Ovary (tissue), 9 donors: ENCODE measurements around the gene IL3RA. TPM values are rescaled to one million over a fixed set of nuclear protein-coding genes. Genes with fewer than 3 reads are reported as not detected.
"Not testable (repeated sequence)": the region's sequence is repeated elsewhere in the genome, so short reads cannot be mapped to it uniquely, and the experiment has no call there.

ENCODE experiments used
- DNase-seq, 5 donors: peaks; one replicate each; pipeline ENCODE4 v3.0.0-alpha.2; 2019 to 2020
- H3K27ac ChIP-seq, 2 donors: fragments of 200-600 bp; one replicate each; pipeline versions ENCODE4 v1.5.1 to v1.8.0; 2019 to 2022
- H3K27me3 ChIP-seq: fragments of 200-600 bp; one replicate; pipeline ENCODE4 v1.8.0; 2022
- H3K36me3 ChIP-seq: fragments of 200-600 bp; sonication (generic); one replicate; pipeline ENCODE4 v1.5.1; 2019
- H3K4me1 ChIP-seq: one replicate; pipeline ENCODE4 v1.8.1; 2013; ENCODE audit warnings: mild to moderate bottlenecking, moderate library complexity; ENCODE audit not compliant: insufficient read depth
- H3K4me3 ChIP-seq: fragments of 200-600 bp; sonication (generic); one replicate; pipeline ENCODE4 v1.5.1; 2017
- H3K9me3 ChIP-seq, 2 donors: fragments of 200-600 bp in 1 of 2; sonication (generic) in 1 of 2; one replicate each; pipeline versions ENCODE4 v1.5.1 to v1.8.1; 2013 to 2019; ENCODE audit warnings: mild to moderate bottlenecking in 1 of 2, moderate library complexity in 1 of 2
- EP300 ChIP-seq: sonication (generic); formaldehyde crosslinking; IDR thresholded peaks from one replicate; pipeline ENCODE4 v1.6.1; 2017; ENCODE audit warnings: antibody characterized with exemption
- POLR2A ChIP-seq: fragments of 450-650 bp; IDR thresholded peaks from one replicate; pipeline ENCODE4 v1.6.1; 2017; ENCODE audit warnings: antibody characterized with exemption, mild to moderate bottlenecking, moderate library complexity
- WGBS, 3 donors: extraction: QIAGEN DNeasy Blood & Tissue Kit in 1 of 3; methylation state at CpG; one replicate each; pipeline versions ENCODE4 v1.1.5 to v1.1.7; 2013 to 2017; 5-methylcytosine and 5-hydroxymethylcytosine counted together
- intact Hi-C, 4 donors: fragments of 100-400 bp; cut with DNase I; formaldehyde crosslinking; loops; one replicate each; pipeline versions ENCODE4 v1.11.0 to v1.15.1; 2022 to 2023
- polyA plus RNA-seq, 2 donors: library from polyadenylated mRNA; stranded (reverse); fragments of 200-250 nt in 1 of 2; fragments of 350-450 nt in 1 of 2; fragmentation: Illumina TruSeq in 1 of 2; extraction: RNeasy Lipid Tissue Mini Kit (QIAGEN cat#74804) in 1 of 2; gene quantifications; one replicate each; pipeline ENCODE4 v1.2.3, GENCODE V29; 2013 to 2014
- total RNA-seq, 7 donors: library from RNA; depleted of rRNA in 2 of 7; stranded (reverse); fragments of >200 nt in 2 of 7; fragmentation: NEBNext Ultra II Directional in 3 of 7; extraction: Animal tissue kit (Norgen Biotek cat#: 25700) in 3 of 7; gene quantifications; one replicate each; pipeline versions ENCODE4 v1.1.0 to v1.2.4, GENCODE V29; 2016 to 2023
- TF ChIP-seq, protein P1 (sequence below), 3 donors: fragments of 450-650 bp in 2 of 3; fragments of 200-600 bp in 1 of 3; IDR thresholded peaks; one replicate each; pipeline versions ENCODE4 v1.5.1 to v1.8.0; 2016 to 2022; ENCODE audit warnings: antibody characterized with exemption in 3 of 3, mild to moderate bottlenecking in 1 of 3
- donor health status: DM: no; HTN: no; CAD: no; lungs with moderate emphysema.
- donor health status: DM: no; HTN: no; CAD: no.
- donor health status: Bipolar disorder and iron deficiency.
- donor health status: DM: yes; HTN: yes; CAD: no.
- donor health status: DM: no; HTN: no; CAD: no.
- donor health status: DM: yes; HTN: yes; CAD: no.

IL3RA gene
- total and polyA plus RNA-seq, 9 donors = 0.12 to 5.1 (median 2.0) TPM

DNA sequence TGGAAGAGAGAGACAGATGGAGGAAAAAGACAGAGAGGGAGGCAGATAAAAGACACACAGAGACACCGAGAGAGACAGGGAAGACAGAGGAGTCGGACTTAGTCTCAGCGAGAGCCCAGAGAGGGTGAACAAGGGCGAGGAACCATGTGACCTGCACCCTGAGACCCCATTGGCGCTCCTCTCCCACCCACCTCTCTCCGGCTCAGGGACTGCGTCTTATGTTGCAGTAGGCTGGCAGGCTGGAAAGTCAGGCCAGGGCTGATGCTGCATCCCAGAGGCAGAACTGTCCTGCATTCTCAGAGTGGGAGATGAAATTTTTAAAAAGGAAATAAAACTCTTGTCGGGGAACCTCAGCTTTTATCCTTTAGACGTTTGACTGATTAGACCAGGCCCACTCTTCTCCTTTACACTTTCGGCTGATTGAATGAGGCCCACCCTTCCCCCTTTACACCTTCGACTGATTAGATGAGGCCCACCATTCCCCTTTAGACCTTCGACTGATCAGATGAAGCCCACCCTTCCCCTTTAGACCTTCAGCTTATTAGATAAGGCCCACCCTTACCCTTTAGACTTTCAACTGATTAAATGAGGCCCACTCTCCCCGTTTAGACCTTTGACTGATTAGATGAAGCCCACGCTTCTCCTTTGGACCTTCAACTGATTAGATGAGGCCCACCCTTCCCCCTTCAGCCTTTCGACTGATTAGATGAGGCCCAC is 29.5 kb upstream of the IL3RA start:
- no peaks in the 10 kb centered on the region for H3K4me1 ChIP-seq
- no peak for TF ChIP-seq POLR2A
- TF ChIP-seq EP300 = no peak
- TF ChIP-seq, protein P1, sequence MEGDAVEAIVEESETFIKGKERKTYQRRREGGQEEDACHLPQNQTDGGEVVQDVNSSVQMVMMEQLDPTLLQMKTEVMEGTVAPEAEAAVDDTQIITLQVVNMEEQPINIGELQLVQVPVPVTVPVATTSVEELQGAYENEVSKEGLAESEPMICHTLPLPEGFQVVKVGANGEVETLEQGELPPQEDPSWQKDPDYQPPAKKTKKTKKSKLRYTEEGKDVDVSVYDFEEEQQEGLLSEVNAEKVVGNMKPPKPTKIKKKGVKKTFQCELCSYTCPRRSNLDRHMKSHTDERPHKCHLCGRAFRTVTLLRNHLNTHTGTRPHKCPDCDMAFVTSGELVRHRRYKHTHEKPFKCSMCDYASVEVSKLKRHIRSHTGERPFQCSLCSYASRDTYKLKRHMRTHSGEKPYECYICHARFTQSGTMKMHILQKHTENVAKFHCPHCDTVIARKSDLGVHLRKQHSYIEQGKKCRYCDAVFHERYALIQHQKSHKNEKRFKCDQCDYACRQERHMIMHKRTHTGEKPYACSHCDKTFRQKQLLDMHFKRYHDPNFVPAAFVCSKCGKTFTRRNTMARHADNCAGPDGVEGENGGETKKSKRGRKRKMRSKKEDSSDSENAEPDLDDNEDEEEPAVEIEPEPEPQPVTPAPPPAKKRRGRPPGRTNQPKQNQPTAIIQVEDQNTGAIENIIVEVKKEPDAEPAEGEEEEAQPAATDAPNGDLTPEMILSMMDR (IDR thresholded peaks at IDR 0.05) = no peak
- no peaks in the 10 kb centered on the region for H3K9me3 ChIP-seq
- DNase-seq = no peak
- intact Hi-C loops = no loop called here
- no peak overlapping the region for H3K4me3 ChIP-seq
- no peak overlapping the region for H3K27ac ChIP-seq
- 81 to 89% (median 89%) methylated on average over 15 of the region's 15 CpGs for WGBS, 3 donors
- H3K27me3 ChIP-seq = no peaks in the 10 kb centered on the region
- no peaks in the 10 kb centered on the region for H3K36me3 ChIP-seq

GRCh38 chrX:1307626-1308340 is 28.8 kb upstream of the IL3RA start:
- Histone ChIP-seq H3K27me3 (no peaks in the 10 kb centered on the region), H3K27ac (no peak overlapping the region), H3K9me3 (no peaks in the 10 kb centered on the region), H3K36me3 (no peaks in the 10 kb centered on the region), H3K4me3 (no peak overlapping the region), H3K4me1 (no peaks in the 10 kb centered on the region)
- WGBS, 3 donors = 86 to 90% (median 88%) methylated on average over 10 of the region's 10 CpGs
- intact Hi-C loops = no loop called here
- no peak for TF ChIP-seq POLR2A
- TF ChIP-seq, protein P1 (IDR thresholded peaks at IDR 0.05) = no peak
- no peak for DNase-seq

DNA sequence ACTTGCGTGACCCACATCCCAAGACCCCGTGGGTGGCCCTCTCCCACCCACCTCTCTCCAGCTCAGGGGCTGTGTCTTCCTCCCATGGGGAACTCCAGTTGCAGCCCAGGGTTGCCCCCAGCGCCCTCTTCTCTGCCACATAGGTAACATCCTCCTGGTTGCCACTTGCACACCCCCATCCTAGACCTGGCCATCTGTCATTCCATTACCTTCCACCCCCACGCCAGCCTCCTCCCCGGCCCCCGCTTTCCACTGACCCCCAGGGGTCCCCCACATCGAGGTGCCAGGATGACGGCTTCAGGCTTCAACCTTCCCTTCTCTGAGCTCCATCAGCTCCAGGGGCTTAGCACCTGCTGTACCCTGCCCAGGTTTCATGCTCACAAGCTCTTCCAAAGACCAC is 28.1 kb upstream of the IL3RA start:
- no peaks in the 10 kb centered on the region for H3K27me3 ChIP-seq
- H3K4me1 ChIP-seq = no peaks in the 10 kb centered on the region
- intact Hi-C loops = no loop called here
- H3K36me3 ChIP-seq = no peaks in the 10 kb centered on the region
- WGBS, 3 donors = 86 to 92% (median 90%) methylated on average over 8 of the region's 8 CpGs
- no peak overlapping the region for H3K27ac ChIP-seq
- TF ChIP-seq POLR2A (no peak), EP300 (no peak)
- TF ChIP-seq, protein P1 (IDR thresholded peaks at IDR 0.05) = no peak
- no peak for DNase-seq
- no peak overlapping the region for H3K4me3 ChIP-seq
- no peaks in the 10 kb centered on the region for H3K9me3 ChIP-seq

- DNase-seq, H3K4me1 ChIP-seq, H3K4me3 ChIP-seq, intact Hi-C loops, H3K36me3 ChIP-seq, H3K9me3 ChIP-seq, H3K27me3 ChIP-seq, H3K27ac ChIP-seq: not testable (repeated sequence)
- 77 to 90% (median 84%) methylated on average over 12 of the region's 12 CpGs for WGBS, 3 donors
Observed at GRCh38 chrX:1308917-1309316, 27.7 kb upstream of the IL3RA start.

GRCh38 chrX:1313788-1314187 is 22.8 kb upstream of the IL3RA start:
- TF ChIP-seq POLR2A (no peak), EP300 (no peak)
- TF ChIP-seq, protein P1 (IDR thresholded peaks at IDR 0.05) = no peak
- no peaks in the 10 kb centered on the region for H3K36me3 ChIP-seq
- H3K9me3 ChIP-seq = no peaks in the 10 kb centered on the region
- WGBS, 3 donors = 80 to 93% (median 89%) methylated on average over 7 of the region's 7 CpGs
- intact Hi-C loops = no loop called here
- no peaks in the 10 kb centered on the region for H3K27me3 ChIP-seq
- H3K4me3 ChIP-seq = no peak overlapping the region
- no peaks in the 10 kb centered on the region for H3K4me1 ChIP-seq
- H3K27ac ChIP-seq = no peak overlapping the region
- no peak for DNase-seq
